ENCODE measurements around the gene ATG4C.

- TF ChIP-seq CTCF (conservative IDR thresholded peaks at IDR 0.05), result no peak
- TF ChIP-seq ZFX (IDR thresholded peaks at IDR 0.05), result no peak
Measured at GRCh38 chr1:62794053-62794452, 10.1 kb downstream of the ATG4C start.
